Measurements from ENCODE around the gene SLCO4A1. TPM values are rescaled to one million over a fixed set of nuclear protein-coding genes. Genes with fewer than 3 reads are reported as not detected.

SLCO4A1 gene
- total RNA-seq, result 41.0 and 41.6 TPM in 2 replicates

GRCh38 chr20:62642051-62642665 is at the start of gene SLCO4A1:
Gene SLCO4A1 (plus strand): TSS chr20:62642503. CDS start chr20:62656455, 13,952 bp downstream.
- intact Hi-C loops (cut with micrococcal nuclease), result loop anchor here (1.0 to 2.0 kb wide), 5 partner anchors 18 to 339 kb away; partner anchors contain the start of gene ADRM1

- intact Hi-C loops (cut with micrococcal nuclease), result no loop called here
Observed at GRCh38 chr20:62592506-62593177, 49.7 kb upstream of the SLCO4A1 start.

- intact Hi-C loops (cut with micrococcal nuclease), result no loop called here
Observed at GRCh38 chr20:62593616-62594015, 48.7 kb upstream of the SLCO4A1 start.

GRCh38 chr20:62595069-62595468 is 47.2 kb upstream of the SLCO4A1 start:
- intact Hi-C loops (cut with micrococcal nuclease), result no loop called here

- intact Hi-C loops (cut with micrococcal nuclease), result no loop called here
Observed at GRCh38 chr20:62595491-62595890, 46.8 kb upstream of the SLCO4A1 start.

- intact Hi-C loops (cut with micrococcal nuclease), result no loop called here
Observed at GRCh38 chr20:62596486-62596885, 45.8 kb upstream of the SLCO4A1 start.

GRCh38 chr20:62596921-62597320 is 45.4 kb upstream of the SLCO4A1 start:
- intact Hi-C loops (cut with micrococcal nuclease), result no loop called here

GRCh38 chr20:62597416-62598115 is 44.7 kb upstream of the SLCO4A1 start:
- intact Hi-C loops (cut with micrococcal nuclease), result no loop called here

- intact Hi-C loops (cut with micrococcal nuclease), result no loop called here
Observed at GRCh38 chr20:62598761-62599194, 43.5 kb upstream of the SLCO4A1 start.

- intact Hi-C loops (cut with micrococcal nuclease), result no loop called here
Observed at GRCh38 chr20:62599216-62600110, 42.8 kb upstream of the SLCO4A1 start.

GRCh38 chr20:62601172-62601571 is 41.1 kb upstream of the SLCO4A1 start:
- intact Hi-C loops (cut with micrococcal nuclease), result no loop called here

GRCh38 chr20:62601714-62602113 is 40.6 kb upstream of the SLCO4A1 start:
- intact Hi-C loops (cut with micrococcal nuclease), result loop anchor here (2.0 kb wide), 1 partner anchor 41 kb away; the partner anchor contains the start of gene SLCO4A1

- intact Hi-C loops (cut with micrococcal nuclease), result loop anchor here (2.0 kb wide), 1 partner anchor 40 kb away; the partner anchor contains the start of gene SLCO4A1
Observed at GRCh38 chr20:62602550-62602949, 39.8 kb upstream of the SLCO4A1 start.

GRCh38 chr20:62603021-62603906 is 39.0 kb upstream of the SLCO4A1 start:
- intact Hi-C loops (cut with micrococcal nuclease), result loop anchor here (1.0 to 2.0 kb wide), 2 partner anchors 40 to 101 kb away; partner anchors contain the start of gene SLCO4A1

GRCh38 chr20:62603907-62604785 is 38.2 kb upstream of the SLCO4A1 start:
- intact Hi-C loops (cut with micrococcal nuclease), result loop anchor here (1.0 to 2.0 kb wide), 2 partner anchors 39 to 102 kb away; partner anchors contain the start of gene SLCO4A1

- intact Hi-C loops (cut with micrococcal nuclease), result no loop called here
Observed at GRCh38 chr20:62604796-62605195, 37.5 kb upstream of the SLCO4A1 start.

GRCh38 chr20:62605236-62605943 is 36.9 kb upstream of the SLCO4A1 start:
- intact Hi-C loops (cut with micrococcal nuclease), result no loop called here

GRCh38 chr20:62606016-62606415 is 36.3 kb upstream of the SLCO4A1 start:
- intact Hi-C loops (cut with micrococcal nuclease), result no loop called here
